HG03159 (cell line): ENCODE data around the gene POU2AF1.
"Not testable (repeated sequence)": the region's sequence is repeated elsewhere in the genome, so short reads cannot be mapped to it uniquely, and the experiment has no call there.

Source experiments
- ATAC-seq: cut with Tn5 transposase; IDR thresholded peaks from one replicate; pipeline ENCODE4 v1.9.1; 2021; ENCODE audit warnings: mild to moderate bottlenecking, moderate library complexity; ENCODE audit not compliant: unreplicated experiment

Gene POU2AF1

DNA sequence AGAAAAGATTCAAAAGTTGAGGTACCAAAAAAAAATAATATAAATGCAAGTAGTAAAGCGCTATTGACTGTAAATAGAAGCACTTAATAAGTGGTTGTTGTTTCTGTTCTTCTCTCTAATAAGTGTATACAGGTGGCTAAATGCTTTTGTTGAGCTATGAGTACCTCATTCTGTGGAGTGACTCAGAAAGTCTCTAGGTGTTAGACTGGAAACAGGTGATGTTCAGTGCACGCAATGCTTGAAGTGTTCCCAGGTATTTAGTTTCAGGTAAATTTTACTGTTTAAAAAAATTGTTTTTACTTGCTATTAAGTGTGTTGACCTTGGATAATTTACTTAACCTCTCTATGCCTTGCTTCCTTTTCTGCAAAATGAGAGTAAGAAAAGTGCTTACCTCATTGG lies 56.5 kb downstream of the POU2AF1 start:
- ATAC-seq: no peak

DNA sequence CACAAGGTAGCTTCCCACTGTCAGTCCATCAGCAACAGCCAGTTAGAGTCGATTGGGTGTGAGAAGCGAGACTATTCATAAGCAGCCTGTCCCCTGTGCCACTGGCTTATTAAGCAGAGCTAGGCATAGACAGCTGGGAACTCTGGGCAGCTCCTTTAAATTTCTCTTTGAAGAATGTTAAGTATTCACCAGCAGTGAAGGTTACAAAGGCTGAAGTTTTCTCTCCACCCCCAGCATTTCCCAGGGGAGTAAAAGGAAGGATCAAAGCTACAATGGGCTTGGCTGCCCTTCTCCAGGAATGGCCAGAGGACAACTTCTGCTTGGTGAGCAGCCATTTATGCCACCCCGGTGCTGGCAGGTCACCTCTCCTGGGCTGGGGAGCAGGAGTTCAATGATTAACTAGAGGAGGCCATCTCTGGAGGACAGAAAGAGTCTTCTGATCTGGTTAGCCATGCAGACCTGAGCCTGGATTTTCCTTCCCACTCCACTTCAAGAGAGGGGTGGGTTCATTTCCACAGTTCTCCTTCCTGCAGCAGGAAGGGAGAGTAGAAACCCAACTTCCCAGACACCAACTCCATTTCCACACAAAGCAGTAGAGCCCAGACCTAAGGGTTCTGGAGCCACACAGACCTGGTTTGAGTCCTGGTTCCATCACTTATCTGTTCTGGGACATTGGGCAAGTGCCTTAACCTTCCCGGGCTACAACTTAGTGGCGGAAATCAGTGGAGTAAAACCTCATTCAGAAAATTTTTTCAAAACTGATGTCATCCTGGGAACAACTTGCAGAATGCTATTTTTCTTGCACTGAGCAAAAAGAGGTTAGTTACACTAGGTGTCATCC lies 58.1 kb downstream of the POU2AF1 start:
- ATAC-seq: no peak

DNA sequence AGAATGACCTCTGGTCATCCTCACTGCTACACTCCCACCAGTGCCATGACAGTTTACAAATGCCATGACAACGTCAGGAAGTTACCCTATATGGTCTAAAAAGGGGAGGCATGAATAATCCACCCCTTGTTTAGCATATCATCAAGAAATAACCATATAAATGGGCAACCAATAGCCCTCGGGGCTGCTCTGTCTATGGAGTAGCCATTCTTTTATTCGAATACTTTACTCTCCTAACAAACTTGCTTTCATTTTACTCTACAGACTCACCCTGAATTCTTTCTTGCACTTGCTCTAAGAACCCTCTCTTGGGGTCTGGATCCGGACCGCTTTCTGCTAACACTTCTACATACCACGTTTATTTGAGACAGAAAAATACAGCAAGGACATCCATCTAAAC lies 58.9 kb downstream of the POU2AF1 start:
- ATAC-seq: not testable (repeated sequence)

DNA sequence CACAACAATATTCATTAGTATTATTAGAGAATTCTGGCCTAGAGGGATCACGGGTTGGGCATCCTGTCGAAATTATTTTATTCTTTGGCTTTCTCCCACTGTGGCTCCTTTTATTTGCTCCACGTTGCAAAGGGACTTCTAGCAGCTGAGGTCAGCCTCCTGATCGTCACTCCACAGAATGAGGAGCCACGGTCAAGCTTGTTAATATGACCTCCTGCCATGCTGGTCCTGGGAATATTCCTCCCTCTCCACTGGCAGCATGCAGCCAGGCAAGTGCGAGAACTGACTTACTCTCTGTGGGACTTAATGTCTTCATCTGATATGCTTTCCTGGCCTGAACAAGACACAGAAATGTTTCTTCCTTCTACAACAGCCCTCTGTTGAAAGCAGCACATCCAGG lies 59.8 kb downstream of the POU2AF1 start:
- ATAC-seq: no peak

DNA sequence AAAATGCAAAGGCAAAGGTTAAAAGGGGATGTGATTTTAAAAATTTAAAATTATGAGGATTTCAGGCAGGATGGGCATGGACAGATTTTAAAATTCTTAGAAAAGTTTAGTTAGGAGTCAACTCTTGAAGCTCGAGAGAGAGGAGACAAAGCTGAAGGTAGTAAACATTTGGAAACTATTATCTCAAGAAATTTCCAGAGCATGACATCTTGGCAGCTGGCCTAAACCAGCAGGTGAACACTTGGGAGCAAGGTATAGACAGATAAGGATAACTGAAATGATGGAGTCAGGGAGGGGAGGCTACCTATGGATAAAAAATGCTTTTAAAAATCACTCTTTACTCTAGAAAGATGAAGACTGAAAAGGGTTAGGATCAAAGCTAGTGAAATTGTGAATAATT lies 67.0 kb downstream of the POU2AF1 start:
- no peak for ATAC-seq

- ATAC-seq: no peak
These were observed 68.4 kb downstream of the POU2AF1 start for GRCh38 chr11:111310723-111311122.

DNA sequence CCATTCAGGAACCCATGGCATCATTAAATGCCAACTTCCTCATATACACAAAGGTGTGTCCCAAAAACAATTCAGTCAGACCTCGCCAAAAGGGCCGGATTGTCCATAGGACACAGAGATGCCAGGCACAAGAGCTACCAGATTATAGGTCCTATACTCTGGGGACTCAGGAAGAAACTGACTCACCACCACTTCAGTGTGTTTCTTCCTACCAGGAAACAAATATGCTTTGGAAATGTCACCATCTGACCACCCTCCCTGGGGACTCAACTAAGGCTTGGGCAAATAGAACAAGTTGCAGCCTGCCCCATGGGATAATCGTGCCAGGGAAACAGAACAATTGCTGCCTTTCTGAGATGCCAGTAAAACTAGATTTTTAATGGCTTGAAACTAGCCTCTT lies 69.0 kb downstream of the POU2AF1 start:
- no peak for ATAC-seq

GRCh38 chr11:111309215-111309915 lies 69.7 kb downstream of the POU2AF1 start:
- ATAC-seq: no peak

DNA sequence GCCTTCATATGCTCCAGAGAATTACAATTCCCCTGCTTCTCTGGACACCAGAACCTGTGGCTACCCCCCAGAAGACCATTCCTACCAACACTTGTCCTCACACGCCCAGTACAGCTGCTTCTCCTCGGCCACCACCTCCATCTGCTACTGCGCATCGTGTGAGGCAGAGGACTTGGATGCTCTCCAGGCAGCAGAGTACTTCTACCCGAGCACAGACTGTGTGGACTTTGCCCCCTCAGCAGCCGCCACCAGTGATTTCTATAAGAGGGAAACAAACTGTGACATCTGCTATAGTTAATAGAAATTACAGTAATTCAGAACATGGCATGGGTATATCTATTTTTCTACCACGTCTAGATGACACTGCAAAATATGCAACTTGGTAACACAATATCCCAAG lies 70.9 kb downstream of the POU2AF1 start:
- no peak for ATAC-seq

DNA sequence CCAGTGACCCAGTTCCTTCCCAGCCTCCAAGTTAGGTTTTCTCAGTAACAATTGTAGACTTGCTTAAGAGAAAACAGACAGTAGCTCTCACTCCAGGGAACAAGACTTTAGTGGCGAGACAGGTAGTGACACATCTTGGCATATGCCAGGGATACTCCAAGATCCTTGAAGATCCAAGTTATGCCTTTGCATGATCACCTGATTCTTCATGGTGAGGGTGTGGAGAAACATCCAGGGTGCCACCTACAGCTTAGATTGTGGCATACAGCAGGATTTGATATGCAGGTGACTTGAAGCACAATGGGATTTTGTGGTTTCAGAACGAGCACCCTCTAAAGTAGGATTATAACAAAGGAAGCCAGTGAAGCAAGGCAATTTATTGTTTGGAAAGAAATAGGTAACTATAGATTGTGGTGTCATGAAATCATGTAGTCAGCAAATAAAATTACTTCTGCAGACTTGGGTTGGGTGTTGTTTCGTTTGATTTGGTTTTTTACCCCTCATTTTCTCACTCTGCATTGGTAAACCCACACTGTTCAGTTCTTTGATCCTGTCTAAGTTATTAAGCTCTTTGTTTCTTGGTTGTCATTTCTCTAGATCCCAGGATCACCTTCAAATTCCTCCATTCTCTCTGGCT lies 71.5 kb downstream of the POU2AF1 start:
- ATAC-seq: no peak

- no peak for ATAC-seq
These were observed 72.8 kb downstream of the POU2AF1 start for GRCh38 chr11:111306321-111306720.

GRCh38 chr11:111305876-111306275 lies 73.2 kb downstream of the POU2AF1 start:
- no peak for ATAC-seq

DNA sequence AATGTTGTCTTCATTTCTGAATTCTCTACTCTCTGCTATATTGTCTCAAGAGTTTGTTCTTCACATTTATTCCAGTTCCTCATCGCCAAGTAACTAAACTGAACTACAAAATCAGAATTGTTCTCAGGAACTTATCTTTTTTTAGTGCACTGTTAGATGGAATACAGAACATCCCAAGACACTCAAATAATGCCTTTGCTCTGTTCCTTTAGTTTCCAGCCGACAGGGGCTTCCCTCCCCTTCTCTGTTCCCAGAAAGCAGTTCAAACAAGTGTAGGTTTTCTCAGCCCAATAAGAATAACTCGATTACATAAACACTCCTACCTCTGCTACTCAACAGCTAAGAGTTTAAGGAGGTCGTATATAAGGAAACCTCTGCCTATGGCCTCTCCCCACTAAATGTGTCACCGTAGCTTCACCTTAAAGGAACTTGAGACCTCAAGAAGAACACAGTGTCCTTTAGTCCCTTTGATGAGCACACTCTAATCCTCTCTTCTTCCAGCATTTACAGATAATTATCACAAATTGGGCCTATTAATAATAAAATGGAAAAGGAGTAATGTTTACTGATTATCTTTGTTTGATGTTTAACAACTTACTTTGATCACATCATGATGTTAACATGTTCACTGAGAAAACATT lies 73.8 kb downstream of the POU2AF1 start:
- no peak for ATAC-seq

DNA sequence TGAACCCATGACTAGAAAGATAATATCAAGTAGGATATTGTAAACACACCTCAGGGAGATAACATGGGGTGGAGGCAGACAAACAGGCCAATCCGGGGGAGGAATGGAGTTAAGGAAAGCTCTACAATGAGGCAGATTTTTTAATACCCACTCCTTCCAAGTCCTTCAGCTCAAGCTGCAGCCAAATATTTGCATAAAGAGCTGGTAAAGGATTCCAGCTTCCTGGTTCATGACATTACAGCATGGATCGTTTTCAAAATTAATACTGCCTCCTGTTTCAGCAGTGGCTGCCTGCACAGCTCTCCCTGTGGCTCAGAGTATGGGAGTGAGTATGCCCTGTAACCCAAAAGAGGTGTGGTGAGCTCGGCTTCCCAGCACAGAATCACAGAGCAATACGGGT lies 75.6 kb downstream of the POU2AF1 start:
- ATAC-seq: no peak

- ATAC-seq: no peak
These were observed 76.8 kb downstream of the POU2AF1 start for GRCh38 chr11:111302298-111302697.
